Body of pancreas (tissue), 4 donors: ENCODE measurements around the gene RER1. TPM values are rescaled to one million over a fixed set of nuclear protein-coding genes. Genes with fewer than 3 reads are reported as not detected.

Experiments
- ATAC-seq: fragments of 150-250 bp; one replicate; pipeline ENCODE4 v1.9.1; 2016
- DNase-seq, 4 donors: peaks; one replicate each; pipeline ENCODE4 v3.0.0-alpha.2; 2019
- H3K27ac ChIP-seq, 4 donors: fragments of 200-600 bp; sonication (generic); 1 replicate in 3 of 4; 2 replicates in 1 of 4; pipeline versions ENCODE4 v1.5.1 to v1.6.1; 2016 to 2019; ENCODE audit warnings: mild to moderate bottlenecking in 1 of 4, mixed read lengths in 1 of 4, moderate library complexity in 1 of 4
- H3K27me3 ChIP-seq, 2 donors: fragments of 200-600 bp; sonication (generic); one replicate each; pipeline ENCODE4 v1.6.0; 2016; ENCODE audit warnings: mild to moderate bottlenecking in 1 of 2
- H3K36me3 ChIP-seq, 2 donors: fragments of 200-600 bp; sonication (generic); replicated peaks in 1 of 2; 2 replicates each; pipeline ENCODE4 v1.5.1; 2016; ENCODE audit warnings: low read depth in 2 of 2; ENCODE audit not compliant: insufficient read depth in 1 of 2
- H3K4me1 ChIP-seq: fragments of 200-600 bp; sonication (generic); one replicate; pipeline ENCODE4 v1.6.0; 2016
- H3K4me3 ChIP-seq, 2 donors: fragments of 200-600 bp; sonication (generic); 1 replicate in 1 of 2; 2 replicates in 1 of 2; pipeline ENCODE4 v1.5.1; 2016 to 2019
- H3K9me3 ChIP-seq, 3 donors: fragments of 200-600 bp; sonication (generic); 1 replicate in 2 of 3; 2 replicates in 1 of 3; pipeline ENCODE4 v1.5.1; 2016
- CTCF ChIP-seq, 7 experiments: fragments of 450-650 bp in 4 of 7; fragments of 200-600 bp in 3 of 7; sonication (generic) in 3 of 7; IDR thresholded peaks; one replicate each; pipeline ENCODE4 v1.5.1; 2016 to 2019; ENCODE audit warnings: antibody characterized with exemption in 7 of 7
- POLR2A ChIP-seq, 3 donors: fragments of 450-650 bp; IDR thresholded peaks; one replicate each; pipeline ENCODE4 v1.6.1; 2016; ENCODE audit warnings: antibody characterized with exemption in 3 of 3, mild to moderate bottlenecking in 2 of 3
- WGBS, 2 donors: methylation state at CpG; one replicate each; pipeline ENCODE4 v1.1.5; 2017; 5-methylcytosine and 5-hydroxymethylcytosine counted together
- intact Hi-C: fragments of 100-400 bp; cut with DNase I; formaldehyde crosslinking; loops from one replicate; pipeline ENCODE4 v1.15.1; 2023
- total RNA-seq, 2 donors: library from RNA; depleted of rRNA; stranded (reverse); fragments of >200 nt; gene quantifications; one replicate each; pipeline ENCODE4 v1.1.0, GENCODE V29; 2016

RER1 gene
- total RNA-seq, 2 donors from 2014 or later = 50.3 to 57.7 TPM

GRCh38 chr1:2353551-2354438 is 37.8 kb upstream of the RER1 start:
- 78 to 83% methylated on average over 25 to 28 of the region's 28 CpGs for WGBS, 2 donors
- DNase-seq = no peak
- ATAC-seq = no peak
- Histone ChIP-seq H3K4me3 (no peak overlapping the region), H3K9me3 (no peaks in the 10 kb centered on the region), H3K4me1 (no peaks in the 10 kb centered on the region), H3K36me3 (no peaks in the 10 kb centered on the region), H3K27ac (no peak overlapping the region), H3K27me3 (no peaks in the 10 kb centered on the region)
- no peak for TF ChIP-seq POLR2A (IDR thresholded peaks at IDR 0.05)
- intact Hi-C loops = no loop called here

GRCh38 chr1:2354511-2355372 is 36.9 kb upstream of the RER1 start:
- Histone ChIP-seq H3K9me3 (no peaks in the 10 kb centered on the region), H3K4me1 (no peaks in the 10 kb centered on the region), H3K27ac (no peak overlapping the region), H3K4me3 (no peak overlapping the region), H3K36me3 (no peaks in the 10 kb centered on the region), H3K27me3 (no peaks in the 10 kb centered on the region)
- intact Hi-C loops = no loop called here
- no peak for DNase-seq
- no peak for TF ChIP-seq CTCF (IDR thresholded peaks at IDR 0.05)
- TF ChIP-seq POLR2A (IDR thresholded peaks at IDR 0.05) = no peak
- no peak for ATAC-seq
- 87 to 89% methylated on average over 15 to 36 of the region's 38 CpGs for WGBS, 2 donors

- Histone ChIP-seq H3K4me1 (no peaks in the 10 kb centered on the region), H3K27me3 (no peaks in the 10 kb centered on the region), H3K36me3 (no peaks in the 10 kb centered on the region), H3K9me3 (no peaks in the 10 kb centered on the region), H3K27ac (no peak overlapping the region), H3K4me3 (no peak overlapping the region)
- TF ChIP-seq CTCF (IDR thresholded peaks at IDR 0.05) = no peak
- no peak for TF ChIP-seq POLR2A (IDR thresholded peaks at IDR 0.05)
- no peak for ATAC-seq
- DNase-seq = no peak
- intact Hi-C loops = no loop called here
- 77 to 83% methylated on average over 10 to 21 of the region's 28 CpGs for WGBS, 2 donors
Observed at GRCh38 chr1:2355373-2356261, 36.0 kb upstream of the RER1 start.

GRCh38 chr1:2356401-2356800 is 35.2 kb upstream of the RER1 start:
- H3K27me3 ChIP-seq = no peaks in the 10 kb centered on the region
- H3K36me3 ChIP-seq = no peaks in the 10 kb centered on the region
- TF ChIP-seq POLR2A (IDR thresholded peaks at IDR 0.05) (no peak), CTCF (IDR thresholded peaks at IDR 0.05) (no peak)
- no peak overlapping the region for H3K27ac ChIP-seq
- intact Hi-C loops = no loop called here
- no peak overlapping the region for H3K4me3 ChIP-seq
- no peak for ATAC-seq
- no peak for DNase-seq
- no peaks in the 10 kb centered on the region for H3K9me3 ChIP-seq
- H3K4me1 ChIP-seq = no peaks in the 10 kb centered on the region
- 72 to 73% methylated on average over 8 to 15 of the region's 15 CpGs for WGBS, 2 donors
